Colonic mucosa (tissue), 4 donors: ENCODE measurements around the gene ZNF324B. TPM values are rescaled to one million over a fixed set of nuclear protein-coding genes. Genes with fewer than 3 reads are reported as not detected.

Source experiments
- DNase-seq: peaks from one replicate; pipeline ENCODE4 v3.0.0-alpha.2; 2020
- H3K27ac ChIP-seq: fragments of 200-600 bp; one replicate; pipeline ENCODE4 v1.8.0; 2021
- H3K27me3 ChIP-seq: fragments of 200-600 bp; one replicate; pipeline ENCODE4 v1.8.0; 2021
- H3K36me3 ChIP-seq: fragments of 200-600 bp; one replicate; pipeline ENCODE4 v1.8.0; 2021
- H3K4me1 ChIP-seq: fragments of 200-600 bp; one replicate; pipeline ENCODE4 v1.8.0; 2021; ENCODE audit warnings: mild to moderate bottlenecking
- H3K4me3 ChIP-seq: fragments of 200-600 bp; one replicate; pipeline ENCODE4 v1.8.0; 2021
- H3K9ac ChIP-seq, 2 donors: one replicate each; pipeline ENCODE4 v1.7.0; 2013; ENCODE audit warnings: control low read depth in 2 of 2, low read depth in 2 of 2, low read length in 2 of 2
- H3K9me3 ChIP-seq: fragments of 200-600 bp; one replicate; pipeline ENCODE4 v1.8.0; 2021
- CTCF ChIP-seq: fragments of 200-600 bp; IDR thresholded peaks from one replicate; pipeline ENCODE4 v1.8.0; 2022; ENCODE audit warnings: antibody characterized with exemption, mild to moderate bottlenecking
- intact Hi-C: fragments of 100-400 bp; cut with DNase I; formaldehyde crosslinking; loops from one replicate; pipeline ENCODE4 v1.14.1; 2022
- total RNA-seq, 2 donors: library from RNA; stranded (reverse); fragmentation: NEBNext Ultra II Directional in 1 of 2; extraction: Animal tissue kit (Norgen Biotek cat#: 25700) in 1 of 2; gene quantifications; one replicate each; pipeline ENCODE4 v1.2.1, GENCODE V29; 2021
- donor health status: healthy.
- donor health status: DM: no; HTN: no; CAD: no.
- donor health status: DM: no; HTN: no; CAD: no.

Gene ZNF324B
- total RNA-seq, 2 donors from 2014 or later, result 4.4 to 7.5 TPM

- Histone ChIP-seq H3K9ac (no peak overlapping the region), H3K9me3 (no peaks in the 10 kb centered on the region), H3K36me3 (peaks cover 4% of the 10 kb centered on the region), H3K27ac (no peak overlapping the region), H3K4me3 (no peak overlapping the region), H3K27me3 (no peaks in the 10 kb centered on the region), H3K4me1 (peaks cover 6% of the 10 kb centered on the region)
- intact Hi-C loops, result no loop called here
- DNase-seq, result no peak
- no peak for TF ChIP-seq CTCF
Observed at GRCh38 chr19:58471736-58472135, 20.3 kb downstream of the ZNF324B start.

GRCh38 chr19:58473775-58474174 lies 22.4 kb downstream of the ZNF324B start:
- Histone ChIP-seq H3K27ac (no peak overlapping the region), H3K4me1 (peaks cover 6% of the 10 kb centered on the region), H3K4me3 (no peak overlapping the region), H3K9me3 (no peaks in the 10 kb centered on the region), H3K27me3 (no peaks in the 10 kb centered on the region), H3K36me3 (peaks cover 4% of the 10 kb centered on the region), H3K9ac (no peak overlapping the region)
- no peak for TF ChIP-seq CTCF
- intact Hi-C loops, result no loop called here
- no peak for DNase-seq

GRCh38 chr19:58474291-58474996 lies 23.0 kb downstream of the ZNF324B start:
- no peak overlapping the region for H3K4me3 ChIP-seq
- H3K36me3 ChIP-seq, result peaks cover 4% of the 10 kb centered on the region
- H3K27me3 ChIP-seq, result no peaks in the 10 kb centered on the region
- no peak overlapping the region for H3K9ac ChIP-seq
- no peak overlapping the region for H3K27ac ChIP-seq
- no peak for DNase-seq
- no peak for TF ChIP-seq CTCF
- peaks cover 6% of the 10 kb centered on the region for H3K4me1 ChIP-seq
- H3K9me3 ChIP-seq, result no peaks in the 10 kb centered on the region
- intact Hi-C loops, result no loop called here

DNA sequence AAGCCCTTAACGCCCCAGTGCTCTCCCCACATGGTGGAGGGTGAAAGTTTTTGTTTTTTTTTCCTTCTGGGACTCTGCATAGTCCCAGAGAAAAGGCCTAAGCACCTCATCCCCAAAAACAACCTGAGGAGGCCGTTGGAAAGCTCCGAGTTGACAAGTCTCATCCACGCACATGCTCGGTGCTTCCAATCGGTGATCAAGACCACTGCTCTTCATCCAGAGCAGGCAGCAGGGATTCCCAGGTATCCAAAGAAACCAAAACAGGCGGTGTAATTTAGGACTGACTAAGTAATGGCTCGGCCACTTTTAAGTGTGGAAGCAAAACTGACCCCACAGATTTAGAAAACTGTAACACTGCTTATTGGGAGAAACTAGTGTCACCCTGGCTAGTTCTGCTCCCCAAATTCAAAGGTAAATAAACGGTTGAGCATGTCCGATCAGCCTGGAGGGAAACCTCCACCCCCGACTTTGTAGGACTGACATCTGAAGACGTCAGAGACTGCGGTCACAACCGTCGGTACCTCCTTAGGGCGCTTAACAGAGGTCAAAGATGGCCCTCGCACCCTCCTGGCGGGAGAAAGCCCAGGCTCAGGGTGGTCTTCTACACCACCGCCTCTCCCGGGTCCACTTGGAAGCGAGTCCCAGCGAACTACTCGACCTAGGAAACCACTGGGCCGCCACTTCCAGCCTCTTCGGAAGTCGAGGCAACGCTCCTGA lies 23.7 kb downstream of the ZNF324B start:
- H3K9ac ChIP-seq, result peak overlapping the region; percentile 28 to 75
- peak overlapping the region; percentile 71 for H3K4me3 ChIP-seq
- H3K36me3 ChIP-seq, result peaks cover 4% of the 10 kb centered on the region
- peaks cover 6% of the 10 kb centered on the region for H3K4me1 ChIP-seq
- H3K9me3 ChIP-seq, result no peaks in the 10 kb centered on the region
- intact Hi-C loops, result no loop called here
- no peaks in the 10 kb centered on the region for H3K27me3 ChIP-seq
- TF ChIP-seq CTCF, result no peak
- DNase-seq, result no peak
- H3K27ac ChIP-seq, result peak overlapping the region; percentile 91

DNA sequence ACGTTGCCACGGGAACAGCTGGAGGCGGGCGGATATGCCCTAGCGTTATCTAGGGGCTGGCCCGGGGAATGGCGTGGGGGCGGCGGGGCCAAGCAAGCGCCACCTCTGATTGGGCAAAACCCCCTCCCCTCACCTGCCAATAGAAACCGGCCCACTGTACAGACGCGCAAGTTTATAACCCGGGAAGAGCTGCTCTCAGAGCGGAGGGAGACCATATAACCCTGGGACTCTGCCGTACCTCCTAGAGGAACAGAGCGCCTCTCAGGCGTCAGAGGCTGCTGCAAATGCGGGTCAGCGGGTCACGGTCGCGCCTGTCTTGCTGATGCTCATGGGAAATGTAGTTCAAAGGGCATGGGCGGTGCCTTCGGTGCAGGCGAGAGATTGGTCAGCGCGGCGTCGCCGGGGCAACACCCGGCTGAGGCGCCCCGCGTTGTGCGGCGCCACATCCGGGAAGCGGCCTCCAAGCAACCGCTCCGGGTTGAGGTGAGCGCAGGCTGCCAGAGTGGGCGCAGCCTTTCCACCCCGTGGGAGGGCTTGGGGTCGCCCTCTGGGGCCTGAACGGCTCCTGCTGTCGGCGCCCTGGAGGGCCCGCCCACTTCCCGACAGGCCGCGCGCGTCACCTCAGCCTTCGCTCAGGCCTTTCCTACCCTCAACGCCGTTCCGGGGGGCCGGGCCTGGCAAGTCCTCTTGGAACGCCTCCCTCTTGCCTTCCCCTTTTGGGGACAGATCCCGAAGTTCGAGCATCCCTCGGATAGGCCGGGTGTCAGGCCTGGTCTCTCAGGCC lies 24.5 kb downstream of the ZNF324B start, which contains the start of gene ZNF446:
Gene ZNF446 (plus strand): TSS at position 639 of the 784 bp plus-strand sequence. CDS start 867 bp downstream, outside the sequence.
- peak within 1 kb of the TSS; percentile 91 for H3K27ac ChIP-seq
- peaks cover under 1% of the 10 kb centered on the region for H3K36me3 ChIP-seq
- peaks cover 6% of the 10 kb centered on the region for H3K4me1 ChIP-seq
- H3K9me3 ChIP-seq, result no peaks in the 10 kb centered on the region
- peak within 1 kb of the TSS; percentile 71 for H3K4me3 ChIP-seq
- no peak for TF ChIP-seq CTCF
- intact Hi-C loops, result no loop called here
- DNase-seq, result peak; percentile 97
- no peaks in the 10 kb centered on the region for H3K27me3 ChIP-seq
- H3K9ac ChIP-seq, result peak within 1 kb of the TSS; percentile 75 to 81
